Ureter (tissue), 1 donor: Measurements from ENCODE around the gene KRT31. TPM values are rescaled to one million over a fixed set of nuclear protein-coding genes. Genes with fewer than 3 reads are reported as not detected.
"Not testable (repeated sequence)": the region's sequence is repeated elsewhere in the genome, so short reads cannot be mapped to it uniquely, and the experiment has no call there.

ENCODE experiments used
- DNase-seq: peaks from one replicate; pipeline ENCODE4 v3.0.0-alpha.2; 2020; ENCODE audit warnings: low spot score
- total RNA-seq: library from RNA; stranded (reverse); gene quantifications from one replicate; pipeline ENCODE4 v1.2.4, GENCODE V29; 2023
- donor health status: DM: yes; HTN: yes; CAD: no.

KRT31 gene
- total RNA-seq, 1 donor from 2014 or later = not detected

GRCh38 chr17:41390411-41390938, 6.9 kb downstream of the KRT31 start:
- no peak for DNase-seq

GRCh38 chr17:41387670-41388069, 9.7 kb downstream of the KRT31 start:
- DNase-seq = no peak

- DNase-seq = no peak
Measured at GRCh38 chr17:41386227-41386626, 11.2 kb downstream of the KRT31 start.

- DNase-seq = no peak
Measured at GRCh38 chr17:41383690-41384089, 13.7 kb downstream of the KRT31 start.

- no peak for DNase-seq
Measured at GRCh38 chr17:41382394-41382793, 15.0 kb downstream of the KRT31 start.

- not testable (repeated sequence) for DNase-seq
Measured at GRCh38 chr17:41381943-41382342, 15.5 kb downstream of the KRT31 start, which contains the start of gene KRT34. Gene KRT34, minus strand, starts transcription at chr17:41382306. Its CDS starts 60 bp downstream, at chr17:41382246.

GRCh38 chr17:41380091-41380490, 17.3 kb downstream of the KRT31 start:
- not testable (repeated sequence) for DNase-seq

GRCh38 chr17:41377546-41377945, 19.9 kb downstream of the KRT31 start:
- DNase-seq = no peak

- DNase-seq = no peak
Measured at GRCh38 chr17:41369713-41370112, 27.7 kb downstream of the KRT31 start, which contains the start of gene KRT33B. Gene KRT33B, minus strand, starts transcription at chr17:41369813. Its CDS starts 63 bp downstream, at chr17:41369750.

GRCh38 chr17:41369023-41369422, 28.4 kb downstream of the KRT31 start:
- DNase-seq = no peak

- no peak for DNase-seq
Measured at GRCh38 chr17:41367426-41368075, 29.9 kb downstream of the KRT31 start.

- no peak for DNase-seq
Measured at GRCh38 chr17:41366070-41366469, 31.3 kb downstream of the KRT31 start.

GRCh38 chr17:41363881-41364280, 33.5 kb downstream of the KRT31 start:
- no peak for DNase-seq

GRCh38 chr17:41360296-41360995, 37.0 kb downstream of the KRT31 start:
- no peak for DNase-seq

- DNase-seq = no peak
Measured at GRCh38 chr17:41354536-41354935, 42.9 kb downstream of the KRT31 start.

GRCh38 chr17:41352597-41353366, 44.6 kb downstream of the KRT31 start:
- no peak for DNase-seq

GRCh38 chr17:41351177-41351576, 46.2 kb downstream of the KRT31 start:
- DNase-seq = no peak

GRCh38 chr17:41350381-41350878, 47.0 kb downstream of the KRT31 start, which contains the start of gene KRT33A:
Gene KRT33A, minus strand, starts transcription at chr17:41350828. Its CDS starts 61 bp downstream, at chr17:41350767.
- DNase-seq = not testable (repeated sequence)

GRCh38 chr17:41347869-41348760, 49.3 kb downstream of the KRT31 start:
- no peak for DNase-seq

GRCh38 chr17:41346421-41346820, 51.0 kb downstream of the KRT31 start:
- DNase-seq = not testable (repeated sequence)

GRCh38 chr17:41345992-41346391, 51.4 kb downstream of the KRT31 start:
- DNase-seq = no peak
